ENCODE data around the gene COLEC11.

DNA sequence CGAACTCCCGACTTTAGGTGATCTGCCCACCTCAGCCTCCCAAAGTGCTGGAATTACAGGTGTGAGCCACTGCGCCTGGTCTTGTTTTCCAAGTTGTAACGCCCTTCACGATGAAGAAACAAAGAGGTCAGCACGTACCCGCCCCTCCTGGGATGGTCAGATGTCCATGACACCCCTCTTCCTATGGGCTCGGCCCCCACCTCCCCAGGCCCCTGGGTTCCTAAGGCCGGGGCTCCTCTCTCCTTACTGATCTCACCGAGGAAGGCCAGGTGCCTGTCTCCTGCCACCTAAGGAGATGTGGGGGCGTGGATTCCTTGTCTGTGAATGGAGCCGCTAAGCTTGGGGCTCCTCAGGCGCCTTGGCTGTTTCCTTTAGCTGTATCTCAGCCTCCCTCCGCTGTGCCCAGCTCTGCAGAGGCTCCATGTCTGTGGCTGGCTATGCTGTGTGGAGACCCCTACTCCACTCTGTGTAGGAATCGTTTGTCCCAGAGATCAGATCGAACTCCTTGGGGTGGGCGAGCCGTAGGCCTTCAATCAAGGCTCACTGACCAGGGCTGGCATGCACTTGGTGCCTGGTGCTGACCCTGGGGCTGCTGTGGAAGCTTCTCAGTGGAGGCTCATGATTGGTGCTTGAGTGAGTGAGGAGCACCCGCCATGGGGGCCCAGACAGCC lies 8.8 kb downstream of the COLEC11 start:
- TF ChIP-seq, protein P1, sequence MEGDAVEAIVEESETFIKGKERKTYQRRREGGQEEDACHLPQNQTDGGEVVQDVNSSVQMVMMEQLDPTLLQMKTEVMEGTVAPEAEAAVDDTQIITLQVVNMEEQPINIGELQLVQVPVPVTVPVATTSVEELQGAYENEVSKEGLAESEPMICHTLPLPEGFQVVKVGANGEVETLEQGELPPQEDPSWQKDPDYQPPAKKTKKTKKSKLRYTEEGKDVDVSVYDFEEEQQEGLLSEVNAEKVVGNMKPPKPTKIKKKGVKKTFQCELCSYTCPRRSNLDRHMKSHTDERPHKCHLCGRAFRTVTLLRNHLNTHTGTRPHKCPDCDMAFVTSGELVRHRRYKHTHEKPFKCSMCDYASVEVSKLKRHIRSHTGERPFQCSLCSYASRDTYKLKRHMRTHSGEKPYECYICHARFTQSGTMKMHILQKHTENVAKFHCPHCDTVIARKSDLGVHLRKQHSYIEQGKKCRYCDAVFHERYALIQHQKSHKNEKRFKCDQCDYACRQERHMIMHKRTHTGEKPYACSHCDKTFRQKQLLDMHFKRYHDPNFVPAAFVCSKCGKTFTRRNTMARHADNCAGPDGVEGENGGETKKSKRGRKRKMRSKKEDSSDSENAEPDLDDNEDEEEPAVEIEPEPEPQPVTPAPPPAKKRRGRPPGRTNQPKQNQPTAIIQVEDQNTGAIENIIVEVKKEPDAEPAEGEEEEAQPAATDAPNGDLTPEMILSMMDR (CRISPR knock-in tag; IDR thresholded peaks at IDR 0.05): no peak
- no peak for TF ChIP-seq MYC (CRISPR knock-in tag; IDR thresholded peaks at IDR 0.05; ENCODE audit: borderline replicate concordance)
- TF ChIP-seq CREB1 (IDR thresholded peaks at IDR 0.05): no peak
- no peak for TF ChIP-seq CREB1 (CRISPR knock-in tag; IDR thresholded peaks at IDR 0.05)
- TF ChIP-seq EP300 (IDR thresholded peaks at IDR 0.05; ENCODE audit: low read depth in 2 of 2, low read length in 2 of 2): no peak
- TF ChIP-seq EP300 (CRISPR knock-in tag; IDR thresholded peaks at IDR 0.05; ENCODE audit: borderline replicate concordance): no peak
- no peak for TF ChIP-seq FOXK1 (CRISPR knock-in tag; IDR thresholded peaks at IDR 0.05; ENCODE audit: borderline replicate concordance, low read depth)
- TF ChIP-seq TP53 (CRISPR knock-in tag; conservative IDR thresholded peaks at IDR 0.05): no peak
